Subcutaneous adipose tissue (tissue), 4 donors: ENCODE measurements around the gene DGKQ. TPM values are rescaled to one million over a fixed set of nuclear protein-coding genes. Genes with fewer than 3 reads are reported as not detected.

ENCODE experiments used
- total RNA-seq, 4 donors: library from RNA; depleted of rRNA; stranded (reverse); fragments of >200 nt; gene quantifications; one replicate each; pipeline ENCODE4 v1.1.0, GENCODE V29; 2016
- TF ChIP-seq, protein P1 (sequence below): fragments of 450-650 bp; IDR thresholded peaks from one replicate; pipeline ENCODE4 v1.5.1; 2016; ENCODE audit warnings: low read depth, mild to moderate bottlenecking, control low read depth, antibody characterized with exemption, moderate library complexity

The DGKQ gene
- total RNA-seq, 4 donors from 2014 or later = 2.9 to 12.2 (median 5.5) TPM

DNA sequence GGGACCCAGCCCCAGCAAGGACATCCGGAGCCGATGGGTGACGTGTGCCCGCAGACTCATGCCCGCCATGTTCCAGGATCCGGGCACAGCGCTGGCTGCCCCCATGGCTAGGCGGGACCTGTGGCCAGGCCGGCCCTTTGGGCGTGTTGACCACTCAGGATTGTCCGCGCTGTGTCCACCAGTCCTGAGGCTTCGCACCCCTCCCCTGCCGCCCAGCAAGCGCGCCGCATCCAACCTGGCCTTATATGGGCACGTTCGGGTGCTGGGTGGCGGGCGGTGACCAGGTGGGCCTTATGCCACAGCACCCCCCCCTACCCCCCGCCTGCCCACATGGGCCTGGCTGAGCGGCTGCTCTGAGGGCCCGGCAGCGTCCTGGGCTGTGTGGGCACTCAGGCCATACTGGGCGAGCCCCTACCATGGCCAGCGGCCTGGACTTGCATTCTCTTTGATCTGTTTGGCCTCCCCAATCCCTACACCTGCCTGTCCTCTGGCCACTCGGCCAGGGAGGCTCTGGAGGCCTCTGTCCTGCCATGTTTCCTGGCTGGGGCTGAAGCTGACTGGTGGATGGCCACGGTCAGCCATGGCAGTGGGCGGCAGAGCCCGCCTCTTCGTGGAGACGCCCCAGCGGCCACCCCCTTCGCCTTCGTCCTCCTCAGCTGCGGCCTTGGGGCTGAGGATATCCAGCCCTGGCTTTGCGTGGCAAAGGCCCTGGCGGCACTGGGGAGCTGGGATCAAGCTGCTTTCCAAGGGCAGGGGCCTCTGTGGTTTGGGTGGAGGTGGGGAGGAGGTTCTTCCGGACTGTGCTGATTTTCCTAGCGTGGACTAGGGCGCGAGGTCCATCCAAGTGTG, 40.1 kb upstream of the DGKQ start:
- TF ChIP-seq, protein P1, sequence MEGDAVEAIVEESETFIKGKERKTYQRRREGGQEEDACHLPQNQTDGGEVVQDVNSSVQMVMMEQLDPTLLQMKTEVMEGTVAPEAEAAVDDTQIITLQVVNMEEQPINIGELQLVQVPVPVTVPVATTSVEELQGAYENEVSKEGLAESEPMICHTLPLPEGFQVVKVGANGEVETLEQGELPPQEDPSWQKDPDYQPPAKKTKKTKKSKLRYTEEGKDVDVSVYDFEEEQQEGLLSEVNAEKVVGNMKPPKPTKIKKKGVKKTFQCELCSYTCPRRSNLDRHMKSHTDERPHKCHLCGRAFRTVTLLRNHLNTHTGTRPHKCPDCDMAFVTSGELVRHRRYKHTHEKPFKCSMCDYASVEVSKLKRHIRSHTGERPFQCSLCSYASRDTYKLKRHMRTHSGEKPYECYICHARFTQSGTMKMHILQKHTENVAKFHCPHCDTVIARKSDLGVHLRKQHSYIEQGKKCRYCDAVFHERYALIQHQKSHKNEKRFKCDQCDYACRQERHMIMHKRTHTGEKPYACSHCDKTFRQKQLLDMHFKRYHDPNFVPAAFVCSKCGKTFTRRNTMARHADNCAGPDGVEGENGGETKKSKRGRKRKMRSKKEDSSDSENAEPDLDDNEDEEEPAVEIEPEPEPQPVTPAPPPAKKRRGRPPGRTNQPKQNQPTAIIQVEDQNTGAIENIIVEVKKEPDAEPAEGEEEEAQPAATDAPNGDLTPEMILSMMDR = no peak

DNA sequence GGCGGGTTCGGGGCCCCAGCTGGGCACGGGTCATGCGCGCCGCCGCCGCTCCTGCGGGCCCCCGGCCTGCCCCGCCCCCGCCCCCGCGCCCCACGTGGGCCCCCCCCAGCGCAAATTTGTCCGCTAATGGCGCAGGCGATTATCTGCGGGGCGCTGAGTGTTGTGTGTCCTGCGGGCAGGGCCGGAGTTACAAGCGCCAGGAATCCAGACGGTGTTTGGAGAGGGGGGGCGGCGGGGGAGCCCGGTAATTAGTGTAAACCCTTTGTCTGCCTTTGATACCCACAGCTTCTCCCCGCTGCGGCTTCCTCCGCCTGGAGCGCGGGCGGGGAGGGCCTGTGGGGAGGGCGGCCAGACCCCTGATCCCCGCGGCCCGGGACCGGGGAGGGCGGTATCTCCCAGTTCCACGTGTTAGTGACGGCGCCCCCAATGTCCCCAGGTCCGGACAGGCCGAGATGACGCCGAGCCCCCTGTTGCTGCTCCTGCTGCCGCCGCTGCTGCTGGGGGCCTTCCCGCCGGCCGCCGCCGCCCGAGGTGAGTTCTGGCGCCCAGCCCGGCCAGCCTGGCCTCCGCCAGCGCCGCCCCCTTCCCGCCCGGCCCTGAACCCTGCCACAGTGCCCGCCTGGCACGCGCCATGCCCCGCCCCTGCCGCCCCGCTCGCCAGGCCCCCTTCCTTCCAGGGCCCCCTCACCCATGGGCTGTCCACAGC, 38.8 kb upstream of the DGKQ start:
- TF ChIP-seq, protein P1 = no peak

DNA sequence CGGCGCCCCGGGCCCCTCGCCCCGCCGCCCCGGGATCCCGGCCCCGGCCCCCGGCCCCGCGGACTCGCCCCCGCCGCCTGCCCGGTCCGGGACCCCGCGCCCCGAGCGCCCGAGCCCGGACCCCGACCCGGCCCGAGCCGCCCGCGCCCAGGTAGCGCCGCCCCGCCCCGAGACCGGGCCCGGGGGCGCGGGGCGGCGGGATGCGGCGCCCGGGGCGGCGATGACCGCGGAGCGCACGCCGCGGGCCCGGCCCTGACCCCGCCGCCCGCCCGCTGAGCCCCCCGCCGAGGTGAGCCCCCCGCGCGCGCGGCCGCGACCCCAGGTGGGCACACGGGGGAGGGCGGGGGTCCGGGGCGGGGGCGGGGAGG, 38.3 kb upstream of the DGKQ start:
- TF ChIP-seq, protein P1 = no peak

DNA sequence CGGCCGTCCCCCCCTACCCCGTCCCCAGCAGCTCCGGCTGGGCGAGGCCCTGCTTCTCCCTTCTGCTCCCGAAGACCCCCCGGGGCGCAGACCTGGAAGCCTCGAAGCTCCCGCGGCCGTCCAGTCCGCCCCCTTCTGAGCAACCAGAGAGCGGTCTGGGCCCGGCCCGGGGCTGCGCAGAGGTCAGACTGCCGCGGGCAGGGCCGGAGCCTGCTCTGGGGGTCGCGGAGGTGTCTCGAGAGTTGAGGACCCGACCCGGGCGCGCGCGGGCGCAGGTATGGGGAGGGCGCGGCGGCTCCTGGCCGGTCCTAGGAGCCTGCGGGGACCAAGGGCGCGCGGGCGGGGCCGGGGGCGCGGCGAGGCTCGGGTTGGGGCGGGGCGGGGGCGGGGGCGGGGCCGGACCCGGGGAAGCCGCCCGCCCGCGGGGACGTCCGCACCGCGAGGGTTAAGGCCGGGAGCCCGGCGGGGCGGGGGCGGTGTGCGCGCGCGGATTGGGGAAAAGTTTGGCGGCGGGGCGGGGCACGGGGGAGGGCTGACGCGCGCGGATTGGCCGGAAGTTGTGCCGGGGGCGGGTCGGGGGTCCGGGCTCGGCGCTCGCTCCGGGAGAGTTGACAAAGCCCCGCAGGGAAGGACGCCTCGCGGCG, 37.8 kb upstream of the DGKQ start, which contains the start of gene FGFRL1:
TSS of gene FGFRL1 (plus strand) at position 605 of the 644 bp plus-strand sequence. CDS start 860 bp downstream, outside the sequence.
- TF ChIP-seq, protein P1 = no peak

DNA sequence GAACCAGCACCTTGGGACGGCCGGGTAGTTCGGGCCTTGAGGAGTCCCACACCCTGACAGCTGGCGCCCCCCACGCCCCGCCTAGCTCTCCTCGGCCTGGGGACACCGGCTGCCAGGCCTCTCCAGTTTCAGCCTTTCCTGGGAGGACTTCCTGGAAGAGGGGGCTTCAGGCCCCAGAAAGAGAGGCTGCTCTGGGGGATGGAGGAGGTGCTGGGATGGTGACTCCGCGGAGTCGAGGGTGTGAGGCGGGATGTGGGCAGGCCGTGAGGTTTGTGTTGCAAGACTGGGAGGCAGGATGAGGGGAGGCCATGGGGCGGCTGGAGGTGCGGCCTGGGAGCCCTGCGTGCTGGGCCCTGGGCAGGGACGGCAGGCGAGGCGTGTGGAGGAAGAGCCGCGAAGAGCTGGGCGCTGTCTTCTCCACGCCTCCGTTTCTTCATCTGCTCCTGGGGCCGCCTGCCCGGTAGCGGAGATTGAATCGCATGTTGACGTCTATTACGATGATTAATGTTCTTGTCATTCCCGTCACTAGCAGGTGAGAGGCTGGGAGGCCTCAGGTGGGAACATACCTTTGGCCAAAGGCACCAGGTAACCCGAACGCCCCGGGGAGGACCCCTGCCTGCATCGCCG, 37.1 kb upstream of the DGKQ start:
- TF ChIP-seq, protein P1 = no peak

DNA sequence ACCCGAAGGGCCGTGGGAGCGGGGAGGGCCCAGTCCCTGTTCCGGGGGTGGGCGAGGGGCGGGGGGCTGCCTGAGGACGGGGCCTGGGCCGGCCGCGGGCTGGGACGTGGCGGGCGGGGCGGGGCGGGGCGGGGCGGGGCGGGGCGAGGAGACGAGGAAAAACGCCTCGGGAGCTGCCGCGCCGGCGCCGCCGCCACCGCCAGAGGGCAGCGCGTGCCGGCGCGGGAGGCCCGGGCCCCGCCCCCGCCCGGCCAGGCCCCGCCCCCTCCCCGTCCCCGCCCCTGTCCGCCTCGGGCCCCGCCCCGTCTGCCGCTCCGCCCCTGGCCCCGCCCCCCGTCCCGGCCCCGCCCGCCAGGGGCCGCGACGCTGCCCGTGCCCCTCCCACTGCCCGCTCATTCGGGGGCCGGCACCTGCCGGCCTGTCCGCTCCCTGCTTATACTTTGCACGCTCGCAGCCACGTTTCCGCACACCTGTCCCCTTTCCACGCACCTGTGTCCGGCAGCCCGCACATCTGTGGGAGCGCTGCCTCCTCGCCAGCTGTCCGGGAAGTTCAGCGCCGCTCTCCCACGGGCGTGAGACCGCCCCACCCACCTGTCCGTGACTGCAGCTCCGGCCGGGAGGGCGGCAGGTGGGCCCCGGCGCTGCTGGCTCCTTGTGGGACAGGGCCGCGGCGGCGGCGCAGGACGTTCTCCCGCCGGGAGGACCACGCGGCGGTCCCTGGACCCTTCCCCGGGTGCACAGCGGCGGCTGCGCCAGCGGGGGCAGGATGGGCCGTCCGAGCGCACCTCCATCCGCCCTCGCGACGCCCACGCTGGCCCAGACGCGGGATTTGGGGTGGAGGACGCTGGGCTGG, 36.4 kb upstream of the DGKQ start:
- TF ChIP-seq, protein P1 = no peak
